AG09319 (cell line): ENCODE measurements around the gene TLCD3B.

Source experiments
- DNase-seq: peaks from one replicate; pipeline ENCODE4 v3.0.0-alpha.2; 2010; ENCODE audit warnings: low read depth; ENCODE audit errors: extremely low read depth
- CTCF ChIP-seq: IDR thresholded peaks from 2 replicates; pipeline ENCODE4 v1.5.1; 2011; ENCODE audit warnings: low read depth, mild to moderate bottlenecking, inconsistent platforms, low read length, moderate library complexity

Gene TLCD3B

GRCh38 chr16:29993903-29994599 lies 37.0 kb downstream of the TLCD3B start:
- DNase-seq = no peak

GRCh38 chr16:29993191-29993902 lies 37.7 kb downstream of the TLCD3B start:
- no peak for DNase-seq
- TF ChIP-seq CTCF = no peak

More at GRCh38 chr16:29993903-29994599, 37.0 kb downstream of the TLCD3B start:
- no peak for TF ChIP-seq CTCF

- no peak for DNase-seq
- TF ChIP-seq CTCF = no peak
Observed at GRCh38 chr16:29992344-29992967, 38.6 kb downstream of the TLCD3B start.

- TF ChIP-seq CTCF = no peak
Observed at GRCh38 chr16:29991571-29991904, 39.5 kb downstream of the TLCD3B start.

GRCh38 chr16:29990883-29991570 lies 40.0 kb downstream of the TLCD3B start:
- DNase-seq = no peak
- TF ChIP-seq CTCF = no peak

More at GRCh38 chr16:29991571-29991904, 39.5 kb downstream of the TLCD3B start:
- no peak for DNase-seq

- DNase-seq = no peak
- TF ChIP-seq CTCF = no peak
Observed at GRCh38 chr16:29990034-29990433, 41.0 kb downstream of the TLCD3B start.
